Aorta (tissue), 5 donors: ENCODE measurements around the gene KIRREL2. TPM values are rescaled to one million over a fixed set of nuclear protein-coding genes. Genes with fewer than 3 reads are reported as not detected.
"Not testable (repeated sequence)": the region's sequence is repeated elsewhere in the genome, so short reads cannot be mapped to it uniquely, and the experiment has no call there.

Experiments
- ATAC-seq: fragments of 200-7000 bp; cut with Tn5 transposase; one replicate; pipeline ENCODE4 v1.9.1; 2022; ENCODE audit warnings: moderate library complexity; ENCODE audit not compliant: low FRiP score
- DNase-seq, 2 donors: peaks; one replicate each; pipeline ENCODE4 v3.0.0-alpha.2; 2020
- H3K27ac ChIP-seq, 2 donors: one replicate each; pipeline ENCODE4 v1.5.1; 2013; ENCODE audit warnings: low read length in 2 of 2, mild to moderate bottlenecking in 2 of 2, moderate library complexity in 2 of 2, control low read depth in 1 of 2, inconsistent platforms in 1 of 2, low read depth in 1 of 2
- H3K27me3 ChIP-seq, 2 donors: one replicate each; pipeline ENCODE4 v1.6.1; 2013; ENCODE audit warnings: control low read depth in 1 of 2, low read length in 1 of 2, mild to moderate bottlenecking in 1 of 2, moderate library complexity in 1 of 2; ENCODE audit not compliant: insufficient read depth in 2 of 2, control insufficient read depth in 1 of 2
- H3K36me3 ChIP-seq, 2 donors: one replicate each; pipeline ENCODE4 v1.6.1; 2013; ENCODE audit warnings: control low read depth in 1 of 2, low read length in 1 of 2, mild to moderate bottlenecking in 1 of 2; ENCODE audit not compliant: insufficient read depth in 2 of 2, control insufficient read depth in 1 of 2
- H3K4me1 ChIP-seq, 2 donors: one replicate each; pipeline ENCODE4 v1.6.1; 2013; ENCODE audit warnings: low read length in 2 of 2, control low read depth in 1 of 2, mild to moderate bottlenecking in 1 of 2, moderate library complexity in 1 of 2; ENCODE audit not compliant: insufficient read depth in 2 of 2, control insufficient read depth in 1 of 2
- H3K4me3 ChIP-seq, 2 donors: one replicate each; pipeline ENCODE4 v1.5.1; 2013; ENCODE audit warnings: low read length in 2 of 2, control low read depth in 1 of 2, mild to moderate bottlenecking in 1 of 2
- H3K9me3 ChIP-seq: one replicate; pipeline ENCODE4 v1.6.1; 2013; ENCODE audit warnings: mild to moderate bottlenecking, low read length; ENCODE audit not compliant: control insufficient read depth
- WGBS, 2 donors: extraction: QIAGEN DNeasy Blood & Tissue Kit; methylation state at CpG; one replicate each; pipeline ENCODE4 v1.1.7; 2013; 5-methylcytosine and 5-hydroxymethylcytosine counted together
- intact Hi-C, 2 donors: fragments of 100-400 bp; cut with DNase I; formaldehyde crosslinking; loops; one replicate each; pipeline versions ENCODE4 v1.14.2 to v1.15.0; 2022
- polyA plus RNA-seq, 2 donors: library from polyadenylated mRNA; stranded (reverse); fragments of 200-250 nt; gene quantifications; one replicate each; pipeline ENCODE4 v1.2.3, GENCODE V29; 2013
- total RNA-seq, 2 donors: library from RNA; stranded (reverse); fragmentation: NEBNext Ultra II Directional; extraction: Animal tissue kit (Norgen Biotek cat#: 25700); gene quantifications; one replicate each; pipeline ENCODE4 v1.2.1, GENCODE V29; 2021
- donor health status: healthy with polysubstance abuse.
- donor health status: Bipolar disorder and iron deficiency.
- donor health status: DM: no; HTN: no; CAD: no.
- donor health status: DM: no; HTN: no; CAD: no.
- donor health status: DM: yes; HTN: yes; CAD: no.

Gene KIRREL2
- total and polyA plus RNA-seq, 4 donors: 0.08 to 0.50 TPM; not detected in 2

DNA sequence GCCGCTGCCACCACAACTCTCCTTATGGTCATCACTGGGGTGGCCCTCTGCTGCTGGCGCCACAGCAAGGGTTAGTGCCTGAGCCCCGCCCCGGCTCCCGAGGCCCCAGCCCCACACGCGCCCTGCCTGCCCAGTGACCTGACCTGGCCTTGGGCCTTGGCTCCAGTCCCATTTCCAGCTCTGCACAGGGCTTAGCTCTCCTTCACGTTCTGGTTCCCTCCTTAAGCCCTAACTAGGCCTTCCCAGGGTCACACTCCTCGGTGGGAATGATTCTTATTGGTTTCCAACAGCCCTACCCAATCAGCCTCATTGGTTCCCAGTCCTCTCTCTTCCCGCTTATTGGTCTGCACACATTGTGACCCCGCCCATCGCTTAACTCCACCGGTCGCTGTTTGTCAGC lies 5.8 kb downstream of the KIRREL2 start:
- no peaks in the 10 kb centered on the region for H3K36me3 ChIP-seq
- no peaks in the 10 kb centered on the region for H3K4me1 ChIP-seq
- no peak for DNase-seq
- 83 to 85% methylated on average over 12 to 14 of the region's 14 CpGs for WGBS, 2 donors
- ATAC-seq: no peak
- H3K27ac ChIP-seq: no peak overlapping the region
- no peak overlapping the region for H3K4me3 ChIP-seq
- peaks cover 2% of the 10 kb centered on the region for H3K9me3 ChIP-seq
- intact Hi-C loops: no loop called here
- no peaks in the 10 kb centered on the region for H3K27me3 ChIP-seq

- H3K36me3 ChIP-seq: no peaks in the 10 kb centered on the region
- H3K4me3 ChIP-seq: no peak overlapping the region
- no peaks in the 10 kb centered on the region for H3K27me3 ChIP-seq
- peaks cover 2% of the 10 kb centered on the region for H3K9me3 ChIP-seq
- no peaks in the 10 kb centered on the region for H3K4me1 ChIP-seq
- no peak overlapping the region for H3K27ac ChIP-seq
- ATAC-seq: no peak
- intact Hi-C loops: no loop called here
- no peak for DNase-seq
- 89 to 90% methylated on average over 5 of the region's 5 CpGs for WGBS, 2 donors
Observed at GRCh38 chr19:35863018-35863417, 6.3 kb downstream of the KIRREL2 start.

- H3K4me1 ChIP-seq: no peaks in the 10 kb centered on the region
- H3K9me3 ChIP-seq: no peaks in the 10 kb centered on the region
- peak; percentile 88 for ATAC-seq
- 0 to 1% methylated on average over 50 to 60 of the region's 60 CpGs for WGBS, 2 donors
- peak; percentile 83 to 92 for DNase-seq
- peak within 1 kb of the TSS; percentile 32 to 51 for H3K4me3 ChIP-seq
- no peak within 1 kb of the TSS for H3K27ac ChIP-seq
- H3K27me3 ChIP-seq: no peaks in the 10 kb centered on the region
- intact Hi-C loops: no loop called here
- H3K36me3 ChIP-seq: no peaks in the 10 kb centered on the region
Observed at GRCh38 chr19:35868172-35868822, 11.6 kb downstream of the KIRREL2 start, which contains the start of gene APLP1. Gene APLP1 (plus strand): TSS chr19:35868574. CDS start chr19:35868637, 63 bp downstream.

DNA sequence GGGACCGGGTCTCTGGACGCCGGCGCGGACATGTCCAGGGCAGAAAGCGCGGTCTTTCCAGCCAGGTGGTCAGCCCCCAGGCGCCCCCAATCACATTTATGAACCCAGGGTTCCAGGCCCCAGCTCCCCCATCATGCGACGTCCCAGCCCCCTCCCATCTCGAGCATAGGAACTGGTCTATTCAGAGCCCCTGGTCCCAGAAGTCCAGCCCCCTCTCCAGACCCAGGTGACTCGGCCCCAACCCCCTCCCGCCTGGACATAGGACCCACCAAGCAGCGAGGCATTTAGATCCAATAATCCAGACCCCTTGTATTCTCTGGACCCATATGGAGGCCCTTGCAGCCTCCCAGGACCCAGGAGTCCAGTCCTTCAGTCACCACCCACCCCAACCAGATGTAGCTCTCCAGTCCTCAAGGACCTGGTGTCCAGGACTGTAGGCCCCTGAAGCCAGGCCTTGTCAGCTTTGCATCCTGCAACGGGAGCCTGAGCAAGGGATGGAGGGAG lies 12.2 kb downstream of the KIRREL2 start:
- ATAC-seq: no peak
- intact Hi-C loops: no loop called here
- DNase-seq: no peak

GRCh38 chr19:35869327-35870123 lies 12.8 kb downstream of the KIRREL2 start:
- no peak overlapping the region for H3K4me3 ChIP-seq
- no peaks in the 10 kb centered on the region for H3K27me3 ChIP-seq
- ATAC-seq (no peak), DNase-seq (peak; percentile 76 to 88)
- WGBS, 2 donors: 0 to 1% methylated on average over 51 of the region's 51 CpGs
- no peaks in the 10 kb centered on the region for H3K4me1 ChIP-seq
- no peaks in the 10 kb centered on the region for H3K36me3 ChIP-seq
- intact Hi-C loops: loop anchor here in 1 of 2 donors (10.0 kb wide), 1 partner anchor 65 kb away; the partner anchor contains the start of gene LRFN3
- no peak overlapping the region for H3K27ac ChIP-seq
- no peaks in the 10 kb centered on the region for H3K9me3 ChIP-seq

More for the DNA sequence above, 12.2 kb downstream of the KIRREL2 start:
- no peaks in the 10 kb centered on the region for H3K9me3 ChIP-seq
- H3K27me3 ChIP-seq: no peaks in the 10 kb centered on the region
- H3K4me1 ChIP-seq: no peaks in the 10 kb centered on the region
- no peak overlapping the region for H3K27ac ChIP-seq
- H3K4me3 ChIP-seq: peak overlapping the region; percentile 32 to 51
- H3K36me3 ChIP-seq: no peaks in the 10 kb centered on the region
- WGBS, 2 donors: 1 to 2% methylated on average over 8 to 15 of the region's 15 CpGs

DNA sequence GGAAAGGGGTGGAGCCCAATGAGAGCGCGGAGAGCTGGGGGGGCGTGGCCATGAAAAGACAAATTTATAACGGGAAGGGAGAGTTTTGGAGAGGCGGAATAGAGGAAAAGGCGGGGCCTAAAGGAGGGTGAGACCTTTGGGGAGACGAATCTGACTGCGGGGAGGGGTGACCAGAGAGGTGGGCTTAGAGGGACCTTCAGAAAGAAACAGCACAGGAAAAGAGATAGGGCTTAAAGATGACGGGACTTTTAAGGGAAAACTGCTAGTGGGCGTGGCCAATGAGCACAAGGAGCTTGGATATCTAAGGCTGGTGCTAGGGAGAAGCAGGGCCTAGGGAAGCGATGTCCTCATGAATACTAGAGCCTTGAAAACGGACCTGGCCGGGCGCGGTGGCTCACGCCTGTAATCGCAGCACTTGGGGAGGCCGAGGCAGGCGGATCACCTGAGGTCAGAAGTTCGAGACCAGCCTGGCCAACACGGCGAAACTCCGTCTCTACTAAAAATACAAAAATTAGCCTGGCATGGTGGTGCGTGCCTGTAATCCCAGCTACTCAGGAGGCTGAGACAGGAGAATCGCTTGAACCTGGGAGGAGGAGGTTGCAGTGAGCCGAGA lies 13.5 kb downstream of the KIRREL2 start:
- H3K4me3 ChIP-seq, H3K27me3 ChIP-seq, H3K4me1 ChIP-seq, DNase-seq, H3K36me3 ChIP-seq, ATAC-seq, H3K27ac ChIP-seq, H3K9me3 ChIP-seq: not testable (repeated sequence)
- intact Hi-C loops: loop anchor here in 1 of 2 donors (10.0 kb wide), 1 partner anchor 65 kb away; the partner anchor contains the start of gene LRFN3
- 46 to 49% methylated on average over 26 of the region's 26 CpGs for WGBS, 2 donors

GRCh38 chr19:35870798-35871197 lies 14.1 kb downstream of the KIRREL2 start:
- no peaks in the 10 kb centered on the region for H3K4me1 ChIP-seq
- ATAC-seq (no peak), DNase-seq (no peak)
- no peaks in the 10 kb centered on the region for H3K9me3 ChIP-seq
- H3K4me3 ChIP-seq: no peak overlapping the region
- no peaks in the 10 kb centered on the region for H3K36me3 ChIP-seq
- WGBS, 2 donors: 86 to 96% methylated on average over 10 to 12 of the region's 12 CpGs
- intact Hi-C loops: loop anchor here in 1 of 2 donors (10.0 kb wide), 1 partner anchor 64 kb away; the partner anchor contains the start of gene LRFN3
- no peak overlapping the region for H3K27ac ChIP-seq
- H3K27me3 ChIP-seq: no peaks in the 10 kb centered on the region

- Histone ChIP-seq H3K27ac (no peak overlapping the region), H3K36me3 (no peaks in the 10 kb centered on the region), H3K4me1 (no peaks in the 10 kb centered on the region), H3K9me3 (no peaks in the 10 kb centered on the region), H3K27me3 (no peaks in the 10 kb centered on the region), H3K4me3 (no peak overlapping the region)
- ATAC-seq (no peak), DNase-seq (no peak)
- WGBS, 2 donors: 93% methylated on average over 12 of the region's 12 CpGs
- intact Hi-C loops: loop anchor here in 1 of 2 donors (10.0 kb wide), 1 partner anchor 63 kb away; the partner anchor contains the start of gene LRFN3
Observed at GRCh38 chr19:35871611-35872010, 14.9 kb downstream of the KIRREL2 start.
